Prostate gland (tissue), 2 donors: ENCODE measurements around the gene MGAT4C. TPM values are rescaled to one million over a fixed set of nuclear protein-coding genes. Genes with fewer than 3 reads are reported as not detected.

ENCODE experiments used
- DNase-seq: peaks from one replicate; pipeline ENCODE4 v3.0.0-alpha.2; 2019; ENCODE audit warnings: low spot score
- H3K27ac ChIP-seq, 2 donors: fragments of 200-600 bp; sonication (generic); 2 replicates each; pipeline ENCODE4 v1.5.1; 2017 to 2019
- H3K27me3 ChIP-seq: fragments of 200-600 bp; sonication (generic); replicated peaks from 2 replicates; pipeline ENCODE4 v1.5.1; 2019; ENCODE audit not compliant: insufficient read depth
- H3K36me3 ChIP-seq, 2 donors: fragments of 200-600 bp; sonication (generic); 1 replicate in 1 of 2; 2 replicates in 1 of 2; pipeline versions ENCODE4 v1.5.1 to v1.8.1; 2017 to 2019
- H3K4me1 ChIP-seq: fragments of 200-600 bp; sonication (generic); replicated peaks from 2 replicates; pipeline ENCODE4 v1.5.1; 2019
- H3K4me3 ChIP-seq, 2 donors: fragments of 200-600 bp; sonication (generic); 2 replicates each; pipeline ENCODE4 v1.5.1; 2017 to 2019
- H3K9me3 ChIP-seq: fragments of 200-600 bp; sonication (generic); 2 replicates; pipeline ENCODE4 v1.5.1; 2017
- CTCF ChIP-seq, 4 experiments: fragments of 200-600 bp in 2 of 4; fragments of 450-650 bp in 2 of 4; sonication (generic) in 2 of 4; IDR thresholded peaks; 1 replicate in 3 of 4; 2 replicates in 1 of 4; pipeline ENCODE4 v1.5.1; 2016 to 2019; ENCODE audit warnings: antibody characterized with exemption in 4 of 4, mild to moderate bottlenecking in 2 of 4, moderate library complexity in 2 of 4
- POLR2A ChIP-seq: fragments of 450-650 bp; IDR thresholded peaks from one replicate; pipeline ENCODE4 v1.6.1; 2016; ENCODE audit warnings: antibody characterized with exemption, mild to moderate bottlenecking
- POLR2AphosphoS5 ChIP-seq: sonication (generic); formaldehyde crosslinking; IDR thresholded peaks from one replicate; pipeline ENCODE4 v1.6.1; 2017; ENCODE audit warnings: antibody characterized with exemption
- WGBS: methylation state at CpG from one replicate; pipeline ENCODE4 v1.1.5; 2018; 5-methylcytosine and 5-hydroxymethylcytosine counted together
- intact Hi-C: fragments of 100-400 bp; cut with DNase I; formaldehyde crosslinking; loops from one replicate; pipeline ENCODE4 v1.14.2; 2022
- total RNA-seq, 2 donors: library from RNA; depleted of rRNA; stranded (reverse); fragments of >200 nt; gene quantifications; one replicate each; pipeline ENCODE4 v1.1.0, GENCODE V29; 2016

MGAT4C gene
- total RNA-seq, 2 donors from 2014 or later: under 0.01 to 2.6 TPM

DNA sequence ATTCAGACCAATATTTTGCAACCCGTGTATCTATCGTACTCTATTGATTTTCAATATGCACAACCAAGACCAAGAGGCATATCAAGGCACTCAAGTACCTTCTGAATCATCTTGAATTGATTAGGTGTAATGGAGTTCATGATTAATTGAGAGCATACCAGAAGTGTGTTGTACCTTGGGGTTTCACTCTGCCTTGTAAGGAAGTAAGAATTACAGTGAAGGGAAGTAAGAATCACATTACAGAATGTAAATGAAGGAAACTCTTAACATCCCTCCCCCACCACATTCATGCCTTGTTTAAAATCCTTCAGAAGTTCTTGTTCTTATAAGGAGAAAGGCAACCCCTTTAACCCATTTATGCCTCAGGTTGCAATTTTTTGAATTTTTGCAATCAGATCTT, 5.4 kb upstream of the MGAT4C start:
- H3K36me3 ChIP-seq: no peaks in the 10 kb centered on the region
- no peak overlapping the region for H3K4me3 ChIP-seq
- H3K9me3 ChIP-seq: no peaks in the 10 kb centered on the region
- H3K4me1 ChIP-seq: peaks cover 6% of the 10 kb centered on the region
- DNase-seq: no peak
- TF ChIP-seq CTCF (IDR thresholded peaks at IDR 0.05): no peak
- TF ChIP-seq POLR2AphosphoS5: no peak
- TF ChIP-seq POLR2A: no peak
- WGBS: 88% methylated on average over 2 of the region's 2 CpGs
- intact Hi-C loops: no loop called here
- no peak overlapping the region for H3K27ac ChIP-seq
- no peaks in the 10 kb centered on the region for H3K27me3 ChIP-seq

- no peaks in the 10 kb centered on the region for H3K27me3 ChIP-seq
- peaks cover 6% of the 10 kb centered on the region for H3K4me1 ChIP-seq
- no peak overlapping the region for H3K27ac ChIP-seq
- no peak for TF ChIP-seq POLR2A
- TF ChIP-seq CTCF (IDR thresholded peaks at IDR 0.05): no peak
- no peak for TF ChIP-seq POLR2AphosphoS5
- H3K36me3 ChIP-seq: no peaks in the 10 kb centered on the region
- WGBS: 94% methylated on average over 1 of the region's 1 CpG
- no peak for DNase-seq
- no peaks in the 10 kb centered on the region for H3K9me3 ChIP-seq
- intact Hi-C loops: no loop called here
- no peak overlapping the region for H3K4me3 ChIP-seq
Observed at GRCh38 chr12:86261142-86261541, 5.0 kb upstream of the MGAT4C start.

DNA sequence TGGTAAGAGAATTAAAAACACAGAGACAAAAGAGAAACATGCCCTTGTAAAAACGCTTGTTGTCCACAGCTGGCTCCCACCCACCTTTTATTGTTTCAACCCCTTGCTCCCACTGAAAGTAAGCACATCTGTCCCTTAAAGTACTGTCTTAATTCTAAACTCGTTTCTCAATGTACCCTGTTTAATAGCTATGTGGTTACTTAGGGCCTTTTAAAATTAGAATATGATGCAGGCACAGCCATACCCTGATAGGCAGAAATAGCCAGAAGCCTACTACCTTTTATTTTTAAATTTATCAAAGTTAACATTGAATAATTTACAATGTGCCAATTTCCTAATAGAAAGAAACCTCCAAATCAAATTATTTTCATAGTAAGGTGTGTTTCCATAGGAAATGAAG, 4.0 kb upstream of the MGAT4C start:
- DNase-seq: no peak
- no peaks in the 10 kb centered on the region for H3K27me3 ChIP-seq
- 39% methylated on average over 2 of the region's 2 CpGs for WGBS
- H3K4me1 ChIP-seq: peaks cover 6% of the 10 kb centered on the region
- intact Hi-C loops: no loop called here
- no peak overlapping the region for H3K27ac ChIP-seq
- H3K9me3 ChIP-seq: no peaks in the 10 kb centered on the region
- no peaks in the 10 kb centered on the region for H3K36me3 ChIP-seq
- H3K4me3 ChIP-seq: no peak overlapping the region
- no peak for TF ChIP-seq POLR2AphosphoS5
- no peak for TF ChIP-seq CTCF (IDR thresholded peaks at IDR 0.05)
- no peak for TF ChIP-seq POLR2A

- Histone ChIP-seq H3K36me3 (no peaks in the 10 kb centered on the region), H3K4me3 (no peak overlapping the region), H3K9me3 (no peaks in the 10 kb centered on the region), H3K4me1 (no peaks in the 10 kb centered on the region), H3K27ac (no peak overlapping the region), H3K27me3 (no peaks in the 10 kb centered on the region)
- DNase-seq: no peak
- 68% methylated on average over 2 of the region's 2 CpGs for WGBS
- intact Hi-C loops: no loop called here
- TF ChIP-seq POLR2A (no peak), CTCF (IDR thresholded peaks at IDR 0.05) (no peak), POLR2AphosphoS5 (no peak)
Observed at GRCh38 chr12:86257134-86257533, 943 bp upstream of the MGAT4C start.

- no peaks in the 10 kb centered on the region for H3K9me3 ChIP-seq
- intact Hi-C loops: no loop called here
- no peak overlapping the region for H3K4me3 ChIP-seq
- H3K27ac ChIP-seq: no peak overlapping the region
- 30% methylated on average over 4 of the region's 4 CpGs for WGBS
- DNase-seq: no peak
- H3K27me3 ChIP-seq: no peaks in the 10 kb centered on the region
- no peaks in the 10 kb centered on the region for H3K4me1 ChIP-seq
- no peaks in the 10 kb centered on the region for H3K36me3 ChIP-seq
- TF ChIP-seq POLR2A: no peak
- TF ChIP-seq POLR2AphosphoS5: no peak
- no peak for TF ChIP-seq CTCF (IDR thresholded peaks at IDR 0.05)
Observed at GRCh38 chr12:86254399-86255107, 1.6 kb downstream of the MGAT4C start.
